Measurements from ENCODE around the gene TSPAN9.

Gene TSPAN9

DNA sequence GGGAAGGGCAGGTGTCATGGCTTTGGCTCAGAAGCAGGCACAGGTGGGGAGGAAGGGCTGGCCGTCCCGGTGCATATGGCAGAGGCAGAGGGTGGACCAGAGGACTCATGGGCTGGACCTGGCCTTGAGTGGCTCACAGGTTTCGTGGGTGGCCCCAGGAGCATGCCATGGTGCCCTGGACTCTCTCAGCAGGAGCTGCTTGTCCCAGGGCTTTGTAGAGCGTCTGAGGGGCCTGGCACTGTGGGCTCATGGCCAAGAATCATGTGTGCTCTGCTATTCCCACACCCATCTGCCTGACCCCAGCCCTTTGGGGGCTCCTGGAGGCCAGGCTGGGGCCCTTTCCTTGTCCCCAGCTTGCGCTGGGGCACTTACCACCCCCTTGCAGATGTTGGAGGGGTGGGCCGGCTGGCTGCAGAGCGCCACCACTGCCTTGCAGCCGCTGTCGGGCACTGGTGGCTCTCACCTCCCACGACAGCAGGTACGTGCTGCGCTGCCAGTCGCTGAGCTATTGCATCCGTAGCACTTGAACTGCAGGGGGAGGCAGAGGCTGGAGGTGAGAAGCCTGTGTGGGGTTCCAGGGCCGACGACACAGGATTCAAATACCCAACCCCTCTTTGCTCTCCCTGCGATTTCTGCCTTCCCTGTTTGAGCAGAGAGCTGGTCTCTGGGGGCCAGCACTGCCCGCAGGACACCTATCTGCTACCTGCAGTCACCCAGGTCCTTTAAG, 226.4 kb downstream of the TSPAN9 start:
- H3K36me3 ChIP-seq (ENCODE audit: control insufficient read depth in 4 of 4, insufficient read depth in 4 of 4, low read length in 3 of 4) = no peaks in the 10 kb centered on the region
- H3K27me3 ChIP-seq (replicated peaks in 2 of 5; ENCODE audit: control insufficient read depth in 4 of 5, insufficient read depth in 5 of 5, low read length in 4 of 5) = peaks cover 0 to 51% (median 11%) of the 10 kb centered on the region in 5 experiments
- H3K9me3 ChIP-seq (ENCODE audit: control extremely low read depth in 1 of 5, control insufficient read depth in 4 of 5, insufficient read depth in 2 of 5, low read depth in 1 of 5, low read length in 4 of 5) = no peaks in the 10 kb centered on the region
- CTCF ChIA-PET = interaction anchor here (2.4 kb wide), 1 partner anchor 10 kb away, joined by 9 read pairs; no protein-coding TSS in a partner anchor
- peaks cover 0 to 9% (median 4%) of the 10 kb centered on the region in 4 experiments for H3K4me1 ChIP-seq (ENCODE audit: control extremely low read depth in 1 of 4, control insufficient read depth in 4 of 4, insufficient read depth in 4 of 4, low read length in 3 of 4)
- 72% methylated on average over 10 of the region's 18 CpGs for WGBS (ENCODE audit: insufficient coverage)
- DNase-seq = no peak
- POLR2A ChIA-PET = no interaction called here
- no peak overlapping the region for H3K4me3 ChIP-seq (ENCODE audit: control insufficient read depth in 1 of 7, extremely low read depth in 1 of 7, insufficient read depth in 4 of 7, low read depth in 2 of 7, low read length in 6 of 7)
- no peak overlapping the region for H3K27ac ChIP-seq (ENCODE audit: insufficient read depth in 1 of 2, low read depth in 1 of 2, low read length in 2 of 2, poor library complexity in 1 of 2, severe bottlenecking in 2 of 2)

DNA sequence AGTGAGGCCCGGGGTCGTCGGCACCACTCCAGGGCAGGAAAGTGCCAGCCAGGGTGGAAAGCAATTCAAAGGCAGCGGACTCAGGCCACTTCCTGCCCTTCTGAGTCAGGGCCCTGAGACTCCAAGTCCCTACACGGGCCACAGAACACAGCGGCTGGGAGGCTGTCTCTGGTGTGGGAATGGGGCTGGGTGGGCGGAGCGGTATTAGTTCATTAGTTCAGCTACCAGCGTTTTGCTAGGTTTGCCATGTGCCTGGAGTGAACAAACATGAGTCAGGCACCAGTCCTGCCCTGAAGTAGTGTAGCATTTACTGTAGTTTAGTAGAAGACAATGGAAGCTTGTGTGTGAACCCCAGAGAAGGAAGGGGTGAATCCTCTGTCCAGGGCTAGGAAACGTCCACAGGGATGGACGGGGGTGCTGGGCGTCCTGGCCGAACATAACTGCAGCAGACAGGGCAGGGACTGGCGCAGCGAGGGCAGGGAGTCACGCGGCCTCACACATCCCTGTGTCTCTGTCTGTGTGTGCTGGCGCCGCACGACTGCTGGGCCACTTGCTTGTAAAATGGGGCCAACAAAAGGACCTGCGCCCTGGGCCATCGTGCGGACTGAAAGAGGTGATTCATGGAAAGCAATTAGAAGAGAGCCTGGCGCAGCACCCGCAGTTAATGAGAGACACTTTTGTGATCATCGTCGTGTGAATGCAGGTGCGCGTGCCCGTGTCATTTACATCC, 227.4 kb downstream of the TSPAN9 start:
- POLR2A ChIA-PET = no interaction called here
- Histone ChIP-seq H3K4me3 (ENCODE audit: control insufficient read depth in 1 of 7, extremely low read depth in 1 of 7, insufficient read depth in 4 of 7, low read depth in 2 of 7, low read length in 6 of 7) (no peak overlapping the region), H3K36me3 (ENCODE audit: control insufficient read depth in 4 of 4, insufficient read depth in 4 of 4, low read length in 3 of 4) (no peaks in the 10 kb centered on the region), H3K27ac (ENCODE audit: insufficient read depth in 1 of 2, low read depth in 1 of 2, low read length in 2 of 2, poor library complexity in 1 of 2, severe bottlenecking in 2 of 2) (no peak overlapping the region), H3K4me1 (ENCODE audit: control extremely low read depth in 1 of 4, control insufficient read depth in 4 of 4, insufficient read depth in 4 of 4, low read length in 3 of 4) (peaks cover 0 to 9% (median 4%) of the 10 kb centered on the region in 4 experiments), H3K9me3 (ENCODE audit: control extremely low read depth in 1 of 5, control insufficient read depth in 4 of 5, insufficient read depth in 2 of 5, low read depth in 1 of 5, low read length in 4 of 5) (no peaks in the 10 kb centered on the region), H3K27me3 (replicated peaks in 2 of 5; ENCODE audit: control insufficient read depth in 4 of 5, insufficient read depth in 5 of 5, low read length in 4 of 5) (peaks cover 0 to 42% (median 8%) of the 10 kb centered on the region in 5 experiments)
- DNase-seq = no peak
- CTCF ChIA-PET = interaction anchor here (2.4 kb wide), 1 partner anchor 9 kb away, joined by 9 read pairs; no protein-coding TSS in a partner anchor
- WGBS (ENCODE audit: insufficient coverage) = 83% methylated on average over 28 of the region's 30 CpGs

DNA sequence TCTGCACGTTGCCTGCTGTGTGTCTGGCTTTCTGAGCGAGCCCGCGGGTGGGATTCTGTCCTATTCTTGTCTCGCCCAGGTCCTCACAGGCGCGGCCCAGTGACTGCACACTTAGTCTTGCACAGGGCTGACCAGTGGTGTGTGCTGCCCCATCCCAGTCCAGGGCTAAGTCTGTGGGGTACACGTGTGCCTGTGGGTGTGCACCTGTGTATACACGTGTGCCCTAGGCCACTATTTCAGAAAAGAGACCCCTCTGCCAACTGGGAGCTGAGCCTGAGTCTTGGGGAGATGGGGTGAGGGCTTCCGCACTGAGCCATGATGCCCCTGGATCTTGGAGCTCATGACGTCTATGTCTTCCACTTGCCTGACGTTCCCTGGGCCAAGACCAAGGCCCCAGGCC, 228.3 kb downstream of the TSPAN9 start:
- Histone ChIP-seq H3K27ac (ENCODE audit: insufficient read depth in 1 of 2, low read depth in 1 of 2, low read length in 2 of 2, poor library complexity in 1 of 2, severe bottlenecking in 2 of 2) (no peak overlapping the region), H3K27me3 (replicated peaks in 2 of 5; ENCODE audit: control insufficient read depth in 4 of 5, insufficient read depth in 5 of 5, low read length in 4 of 5) (peaks cover 0 to 40% (median 6%) of the 10 kb centered on the region in 5 experiments), H3K4me1 (ENCODE audit: control extremely low read depth in 1 of 4, control insufficient read depth in 4 of 4, insufficient read depth in 4 of 4, low read length in 3 of 4) (peaks cover 0 to 3% (median under 1%) of the 10 kb centered on the region in 4 experiments), H3K9me3 (ENCODE audit: control extremely low read depth in 1 of 5, control insufficient read depth in 4 of 5, insufficient read depth in 2 of 5, low read depth in 1 of 5, low read length in 4 of 5) (no peaks in the 10 kb centered on the region), H3K36me3 (ENCODE audit: control insufficient read depth in 4 of 4, insufficient read depth in 4 of 4, low read length in 3 of 4) (no peaks in the 10 kb centered on the region), H3K4me3 (ENCODE audit: control insufficient read depth in 1 of 7, extremely low read depth in 1 of 7, insufficient read depth in 4 of 7, low read depth in 2 of 7, low read length in 6 of 7) (no peak overlapping the region)
- CTCF ChIA-PET = no interaction called here
- WGBS (ENCODE audit: insufficient coverage) = 93% methylated on average over 10 of the region's 12 CpGs
- POLR2A ChIA-PET = no interaction called here
- no peak for DNase-seq

DNA sequence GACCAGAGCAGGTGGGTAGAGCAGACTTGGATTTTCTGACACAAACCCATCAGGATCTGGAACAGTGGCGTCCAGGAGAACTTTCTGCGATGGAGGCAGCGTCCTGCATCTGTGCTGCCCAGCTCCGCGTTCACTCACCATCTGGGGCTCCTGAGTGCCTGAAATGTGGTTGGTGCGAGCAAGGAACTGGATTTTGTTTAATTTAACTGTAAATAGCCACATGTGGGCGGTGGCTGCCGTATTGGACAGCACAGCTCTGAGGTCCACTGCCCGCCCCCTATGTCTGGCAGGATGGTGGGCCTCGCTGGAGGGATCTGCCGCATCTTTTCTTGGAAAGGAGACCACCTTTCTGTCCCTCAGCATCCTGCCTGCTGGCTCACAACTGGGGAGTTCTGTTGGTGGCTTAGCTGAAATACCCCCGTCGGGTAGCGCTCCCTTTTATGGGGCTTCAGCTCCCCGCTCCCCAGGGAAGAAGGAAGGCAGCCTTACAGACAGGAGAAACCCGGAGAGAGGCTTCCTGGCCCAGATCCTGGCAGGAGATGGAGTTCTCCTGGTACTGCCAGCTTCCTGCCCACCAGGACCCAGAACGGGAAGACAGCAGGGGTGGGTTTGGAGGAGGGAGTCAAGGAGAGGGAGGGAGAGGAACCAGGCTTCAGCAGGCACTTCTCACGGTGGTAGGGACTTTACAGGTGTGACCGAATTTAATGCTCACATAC, 228.9 kb downstream of the TSPAN9 start:
- no peak for DNase-seq
- Histone ChIP-seq H3K9me3 (ENCODE audit: control extremely low read depth in 1 of 5, control insufficient read depth in 4 of 5, insufficient read depth in 2 of 5, low read depth in 1 of 5, low read length in 4 of 5) (no peaks in the 10 kb centered on the region), H3K36me3 (ENCODE audit: control insufficient read depth in 4 of 4, insufficient read depth in 4 of 4, low read length in 3 of 4) (no peaks in the 10 kb centered on the region), H3K27ac (ENCODE audit: insufficient read depth in 1 of 2, low read depth in 1 of 2, low read length in 2 of 2, poor library complexity in 1 of 2, severe bottlenecking in 2 of 2) (no peak overlapping the region), H3K4me3 (ENCODE audit: control insufficient read depth in 1 of 7, extremely low read depth in 1 of 7, insufficient read depth in 4 of 7, low read depth in 2 of 7, low read length in 6 of 7) (no peak overlapping the region), H3K4me1 (ENCODE audit: control extremely low read depth in 1 of 4, control insufficient read depth in 4 of 4, insufficient read depth in 4 of 4, low read length in 3 of 4) (no peaks in the 10 kb centered on the region), H3K27me3 (replicated peaks in 2 of 5; ENCODE audit: control insufficient read depth in 4 of 5, insufficient read depth in 5 of 5, low read length in 4 of 5) (peaks cover 0 to 35% (median 4%) of the 10 kb centered on the region in 5 experiments)
- CTCF ChIA-PET = interaction anchor here (1.3 kb wide), 1 partner anchor 28 kb away, joined by 3 read pairs; no protein-coding TSS in a partner anchor
- POLR2A ChIA-PET = no interaction called here
- WGBS (ENCODE audit: insufficient coverage) = 96% methylated on average over 19 of the region's 19 CpGs

DNA sequence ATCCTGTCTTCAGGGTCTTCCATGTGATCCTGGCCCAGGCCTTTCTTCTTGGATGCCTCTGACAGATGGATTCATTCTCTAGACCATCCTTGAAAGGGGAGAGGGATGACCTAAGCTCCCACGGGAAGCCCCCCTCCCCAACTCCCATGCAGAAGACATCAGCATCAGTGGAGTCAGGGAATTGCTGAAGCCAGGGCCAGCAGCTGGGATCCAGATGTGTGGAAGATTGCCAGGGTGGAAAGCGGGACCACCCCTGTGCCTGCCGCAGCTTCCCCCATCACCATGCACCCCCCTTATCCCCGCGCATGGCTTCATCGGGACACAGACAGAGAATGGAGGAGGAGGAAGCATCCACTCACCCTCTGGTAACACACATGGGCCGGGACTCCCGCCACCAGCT, 230.2 kb downstream of the TSPAN9 start:
- no peak overlapping the region for H3K27ac ChIP-seq (ENCODE audit: insufficient read depth in 1 of 2, low read depth in 1 of 2, low read length in 2 of 2, poor library complexity in 1 of 2, severe bottlenecking in 2 of 2)
- no peak overlapping the region for H3K4me3 ChIP-seq (ENCODE audit: control insufficient read depth in 1 of 7, extremely low read depth in 1 of 7, insufficient read depth in 4 of 7, low read depth in 2 of 7, low read length in 6 of 7)
- ChIA-PET CTCF (interaction anchor here (0.6 to 1.0 kb wide), 2 partner anchors 8 to 281 kb away, joined by 3 read pairs; no protein-coding TSS in a partner anchor), POLR2A (no interaction called here)
- WGBS (ENCODE audit: insufficient coverage) = no CpG with 5 or more reads among the region's 8 CpGs
- no peaks in the 10 kb centered on the region for H3K36me3 ChIP-seq (ENCODE audit: control insufficient read depth in 4 of 4, insufficient read depth in 4 of 4, low read length in 3 of 4)
- H3K9me3 ChIP-seq (ENCODE audit: control extremely low read depth in 1 of 5, control insufficient read depth in 4 of 5, insufficient read depth in 2 of 5, low read depth in 1 of 5, low read length in 4 of 5) = no peaks in the 10 kb centered on the region
- no peak for DNase-seq
- H3K27me3 ChIP-seq (replicated peaks in 2 of 5; ENCODE audit: control insufficient read depth in 4 of 5, insufficient read depth in 5 of 5, low read length in 4 of 5) = peaks cover 0 to 45% (median 5%) of the 10 kb centered on the region in 5 experiments
- no peaks in the 10 kb centered on the region for H3K4me1 ChIP-seq (ENCODE audit: control extremely low read depth in 1 of 4, control insufficient read depth in 4 of 4, insufficient read depth in 4 of 4, low read length in 3 of 4)

DNA sequence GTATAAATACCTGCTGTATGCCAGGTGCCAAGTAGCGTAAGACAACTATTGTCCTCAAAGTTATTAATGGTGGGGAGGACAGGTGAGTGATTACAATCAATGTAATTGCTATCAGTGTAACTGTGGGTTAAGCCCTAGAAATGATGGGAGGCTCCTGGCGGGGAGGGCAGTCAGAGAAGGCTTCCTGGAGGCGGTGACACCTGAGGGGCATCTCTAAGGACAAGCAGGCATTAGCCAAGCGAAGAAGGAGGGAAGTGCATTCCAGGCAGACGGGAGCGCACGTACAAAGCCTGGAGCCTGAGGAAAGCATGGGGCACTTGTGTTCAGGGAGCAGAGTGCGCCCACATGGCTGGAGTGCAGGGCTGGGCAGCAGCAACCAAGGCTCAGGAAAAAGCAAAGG, 230.9 kb downstream of the TSPAN9 start:
- Histone ChIP-seq H3K27ac (ENCODE audit: insufficient read depth in 1 of 2, low read depth in 1 of 2, low read length in 2 of 2, poor library complexity in 1 of 2, severe bottlenecking in 2 of 2) (no peak overlapping the region), H3K27me3 (replicated peaks in 2 of 5; ENCODE audit: control insufficient read depth in 4 of 5, insufficient read depth in 5 of 5, low read length in 4 of 5) (peaks cover 0 to 42% (median 6%) of the 10 kb centered on the region in 5 experiments), H3K9me3 (ENCODE audit: control extremely low read depth in 1 of 5, control insufficient read depth in 4 of 5, insufficient read depth in 2 of 5, low read depth in 1 of 5, low read length in 4 of 5) (no peaks in the 10 kb centered on the region), H3K4me3 (ENCODE audit: control insufficient read depth in 1 of 7, extremely low read depth in 1 of 7, insufficient read depth in 4 of 7, low read depth in 2 of 7, low read length in 6 of 7) (no peak overlapping the region), H3K36me3 (ENCODE audit: control insufficient read depth in 4 of 4, insufficient read depth in 4 of 4, low read length in 3 of 4) (no peaks in the 10 kb centered on the region), H3K4me1 (ENCODE audit: control extremely low read depth in 1 of 4, control insufficient read depth in 4 of 4, insufficient read depth in 4 of 4, low read length in 3 of 4) (no peaks in the 10 kb centered on the region)
- 88% methylated on average over 8 of the region's 8 CpGs for WGBS (ENCODE audit: insufficient coverage)
- CTCF ChIA-PET = interaction anchor here (0.6 kb wide), 1 partner anchor 282 kb away, joined by 3 read pairs; no protein-coding TSS in a partner anchor
- POLR2A ChIA-PET = no interaction called here
- DNase-seq = no peak

Measured in common myeloid progenitor, CD34-positive (primary cell).